Stimulated activated naive CD4-positive, alpha-beta T cell treated with Interleukin-2 at 50 U/mL for 16 hours (primary cell): Measurements from ENCODE around the gene MAPK6.
"Not testable (repeated sequence)": the region's sequence is repeated elsewhere in the genome, so short reads cannot be mapped to it uniquely, and the experiment has no call there.

Experiments
- DNase-seq: peaks from one replicate; lab custom pipeline; 2025; lab: John Stamatoyannopoulos, UW

The MAPK6 gene

GRCh38 chr15:52042051-52042851, 23.2 kb downstream of the MAPK6 start:
- no peak for DNase-seq

DNA sequence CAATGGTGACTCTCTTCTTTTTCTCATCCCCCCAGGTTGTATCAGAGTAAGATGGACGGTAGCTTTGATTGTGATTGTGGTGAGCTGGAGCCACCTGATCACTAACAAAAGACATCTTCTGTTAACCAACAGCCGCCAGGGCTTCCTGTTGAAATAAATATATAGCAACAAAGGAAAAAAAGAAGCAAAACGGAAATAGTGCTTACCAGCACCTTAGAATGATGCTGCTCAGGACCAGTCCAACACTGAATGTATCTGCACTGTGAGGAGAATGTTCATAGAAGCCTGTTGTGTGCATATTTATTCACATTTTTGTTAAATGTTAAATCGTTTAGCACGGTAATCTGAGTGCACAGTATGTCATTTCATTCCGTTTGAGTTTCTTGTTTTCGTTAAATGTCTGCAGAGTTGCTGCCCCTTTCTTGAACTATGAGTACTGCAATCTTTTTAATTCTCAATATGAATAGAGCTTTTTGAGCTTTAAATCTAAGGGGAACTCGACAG, 26.8 kb downstream of the MAPK6 start:
- DNase-seq: not testable (repeated sequence)

GRCh38 chr15:52046552-52046951, 27.5 kb downstream of the MAPK6 start:
- not testable (repeated sequence) for DNase-seq

- DNase-seq: no peak
Measured at GRCh38 chr15:52050416-52050815, 31.4 kb downstream of the MAPK6 start.

GRCh38 chr15:52052066-52052935, 33.3 kb downstream of the MAPK6 start:
- DNase-seq: no peak

DNA sequence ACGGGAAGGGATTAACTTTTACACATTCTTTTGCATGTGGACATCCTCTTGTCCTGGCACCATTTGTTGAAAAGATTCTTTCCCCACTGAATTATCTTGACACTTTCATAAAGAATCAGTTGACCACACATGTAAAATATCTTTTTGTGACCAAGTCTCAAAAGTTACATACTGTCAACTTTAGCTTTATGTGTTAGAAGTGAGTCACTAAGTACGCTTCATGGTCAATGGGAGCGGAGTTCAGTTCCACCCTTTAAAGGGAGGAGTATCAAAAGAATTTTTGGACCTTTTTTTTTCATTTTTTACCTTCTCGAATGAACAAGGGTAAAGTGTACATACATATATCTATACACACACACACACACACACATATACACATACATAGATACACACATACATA, 35.4 kb downstream of the MAPK6 start:
- no peak for DNase-seq

- DNase-seq: not testable (repeated sequence)
Measured at GRCh38 chr15:52054858-52055257, 35.8 kb downstream of the MAPK6 start.

- DNase-seq: no peak
Measured at GRCh38 chr15:52056001-52056400, 37.0 kb downstream of the MAPK6 start.

DNA sequence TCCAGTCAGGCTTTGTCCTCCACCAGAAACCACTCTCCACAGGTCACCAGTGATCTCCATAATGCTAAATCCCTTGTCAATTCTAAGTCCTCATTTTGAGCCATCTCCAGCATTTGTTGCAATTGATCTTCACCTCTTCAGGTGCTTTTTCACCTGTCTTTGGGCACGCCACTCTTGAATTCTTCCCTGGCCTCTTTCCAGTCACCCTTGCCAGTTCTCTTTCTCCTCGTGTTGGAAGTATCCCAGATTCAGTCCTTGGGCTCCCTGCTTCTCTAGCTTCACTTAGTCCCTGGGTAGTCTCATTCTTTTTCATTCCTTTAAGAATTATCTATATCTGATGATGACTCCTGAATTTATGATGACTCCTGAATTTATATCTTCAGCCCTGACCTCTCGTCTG, 37.5 kb downstream of the MAPK6 start:
- no peak for DNase-seq

DNA sequence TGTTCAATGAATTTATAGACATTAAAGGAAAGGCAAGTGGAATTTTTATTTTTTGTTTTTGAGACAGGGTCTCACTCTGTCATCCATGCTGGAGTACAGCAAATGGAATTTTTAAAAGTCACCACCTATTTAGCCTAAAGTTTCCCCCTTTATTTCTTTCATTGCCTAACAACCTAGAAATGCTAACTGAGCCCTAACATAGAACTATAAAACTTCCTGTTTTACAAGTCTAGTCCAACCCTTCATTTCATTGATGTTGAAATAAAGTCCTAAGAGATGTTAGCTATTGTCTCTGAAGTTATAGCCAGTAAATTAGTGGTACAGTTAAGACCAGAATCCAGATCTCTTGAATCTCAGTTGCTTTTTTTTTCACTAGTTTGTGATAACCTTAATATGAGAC, 39.0 kb downstream of the MAPK6 start:
- DNase-seq: no peak

GRCh38 chr15:52060501-52060900, 41.5 kb downstream of the MAPK6 start:
- no peak for DNase-seq

DNA sequence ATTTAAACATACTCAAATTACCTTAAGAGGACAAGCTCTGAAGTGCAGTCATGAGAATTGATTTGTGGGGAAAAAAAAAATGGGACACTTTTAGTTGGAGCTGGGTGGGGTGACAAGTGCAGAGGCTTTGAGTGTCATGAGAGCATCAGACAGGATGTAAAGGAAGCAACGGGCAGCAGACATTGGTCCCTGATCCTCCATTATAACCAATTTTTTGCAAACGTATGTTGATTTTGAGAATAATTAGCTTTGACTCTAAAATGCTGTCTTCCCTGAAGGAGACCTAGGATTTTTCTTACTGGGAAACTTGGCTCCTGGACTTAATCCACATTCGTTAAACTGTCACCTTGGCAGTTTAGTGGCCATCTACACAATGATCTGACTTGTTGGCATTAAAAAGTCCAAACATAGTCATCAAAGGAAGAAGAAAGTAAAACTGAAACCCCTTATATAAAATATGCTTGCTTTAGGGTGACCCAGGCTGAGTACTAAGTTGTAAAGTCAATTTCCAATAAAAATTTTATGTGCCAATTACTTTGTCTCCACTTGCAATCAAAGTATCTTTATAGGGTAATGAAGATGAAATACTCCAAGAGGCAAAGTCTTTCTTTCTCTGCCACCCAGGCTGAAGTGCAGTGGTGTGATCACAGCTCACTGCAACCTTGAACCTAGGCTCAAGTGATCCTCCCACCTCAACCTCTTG, 48.0 kb downstream of the MAPK6 start:
- no peak for DNase-seq

- DNase-seq: no peak
Measured at GRCh38 chr15:52067545-52067926, 48.5 kb downstream of the MAPK6 start.

DNA sequence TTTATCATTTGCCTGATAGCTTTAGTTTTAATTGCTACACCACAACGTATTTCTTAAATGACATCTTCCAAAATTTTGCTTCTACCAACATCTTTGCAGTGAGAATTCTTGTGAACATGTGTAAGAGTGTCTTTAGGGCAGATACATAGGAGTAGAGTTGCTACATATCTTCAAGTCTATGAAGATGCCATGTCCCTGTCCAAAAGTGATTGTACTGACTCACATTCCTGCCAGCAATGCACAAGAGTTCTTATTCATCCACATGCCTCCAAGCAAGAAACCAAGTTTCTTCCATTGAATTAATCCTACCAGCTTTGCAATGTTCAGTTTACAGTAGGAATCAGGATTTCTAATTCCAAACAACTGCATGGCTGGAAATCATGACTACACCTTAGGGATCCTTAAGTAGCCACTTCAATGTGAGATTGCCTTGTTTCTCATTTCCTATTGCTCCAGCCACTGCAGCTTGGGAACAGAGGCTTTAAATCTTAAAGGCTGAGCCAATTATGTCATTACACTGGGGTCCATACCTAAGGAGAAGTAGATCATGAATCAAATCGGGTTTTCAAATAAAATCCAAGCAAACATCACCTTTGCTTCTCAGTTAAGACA, 49.1 kb downstream of the MAPK6 start:
- DNase-seq: no peak

- no peak for DNase-seq
Measured at GRCh38 chr15:52069559-52069958, 50.5 kb downstream of the MAPK6 start.

GRCh38 chr15:52071570-52071969, 52.6 kb downstream of the MAPK6 start:
- DNase-seq: no peak

DNA sequence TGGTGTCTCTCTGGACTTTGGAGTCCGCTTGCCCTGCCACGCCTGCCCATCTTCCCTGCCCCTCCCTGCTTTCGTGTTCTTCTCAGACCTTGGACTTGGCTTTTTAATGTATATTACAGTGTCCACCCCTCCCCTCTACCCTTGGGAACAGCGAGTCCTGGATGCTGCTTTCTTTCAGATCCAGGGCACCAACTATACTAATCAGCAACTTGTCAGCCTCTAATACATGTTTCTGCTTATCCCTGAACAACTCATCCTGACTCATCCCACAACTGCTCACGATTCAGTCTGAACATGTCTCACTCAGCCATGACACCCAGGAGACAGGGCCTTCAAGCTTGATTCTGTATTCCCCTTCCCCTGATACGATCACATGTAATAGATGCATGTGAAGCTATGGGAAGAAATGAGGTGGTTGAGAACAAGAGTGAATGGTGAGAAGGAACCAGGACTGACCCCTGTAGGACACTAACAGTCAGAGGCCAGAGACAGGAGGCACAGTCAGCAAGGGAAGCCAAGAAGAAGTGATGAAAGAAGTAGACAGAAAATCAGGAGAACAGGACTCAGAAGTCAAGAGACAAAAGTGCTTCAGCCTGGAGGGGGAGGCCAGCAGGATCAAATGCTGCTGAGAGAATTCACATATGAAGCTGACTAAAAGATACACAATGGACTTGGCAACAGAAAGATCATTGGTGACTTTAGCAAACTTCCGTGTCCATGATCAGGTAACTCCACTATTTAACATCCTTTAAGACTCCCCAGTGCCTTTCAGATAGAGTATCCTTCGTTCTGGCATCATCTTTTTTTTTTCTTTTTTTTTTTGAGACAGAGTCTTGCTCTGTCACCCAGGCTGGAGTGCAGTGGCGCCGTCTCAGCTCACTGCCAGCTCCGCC, 58.1 kb downstream of the MAPK6 start:
- DNase-seq: no peak

- no peak for DNase-seq
Measured at GRCh38 chr15:52078197-52078875, 59.3 kb downstream of the MAPK6 start.

DNA sequence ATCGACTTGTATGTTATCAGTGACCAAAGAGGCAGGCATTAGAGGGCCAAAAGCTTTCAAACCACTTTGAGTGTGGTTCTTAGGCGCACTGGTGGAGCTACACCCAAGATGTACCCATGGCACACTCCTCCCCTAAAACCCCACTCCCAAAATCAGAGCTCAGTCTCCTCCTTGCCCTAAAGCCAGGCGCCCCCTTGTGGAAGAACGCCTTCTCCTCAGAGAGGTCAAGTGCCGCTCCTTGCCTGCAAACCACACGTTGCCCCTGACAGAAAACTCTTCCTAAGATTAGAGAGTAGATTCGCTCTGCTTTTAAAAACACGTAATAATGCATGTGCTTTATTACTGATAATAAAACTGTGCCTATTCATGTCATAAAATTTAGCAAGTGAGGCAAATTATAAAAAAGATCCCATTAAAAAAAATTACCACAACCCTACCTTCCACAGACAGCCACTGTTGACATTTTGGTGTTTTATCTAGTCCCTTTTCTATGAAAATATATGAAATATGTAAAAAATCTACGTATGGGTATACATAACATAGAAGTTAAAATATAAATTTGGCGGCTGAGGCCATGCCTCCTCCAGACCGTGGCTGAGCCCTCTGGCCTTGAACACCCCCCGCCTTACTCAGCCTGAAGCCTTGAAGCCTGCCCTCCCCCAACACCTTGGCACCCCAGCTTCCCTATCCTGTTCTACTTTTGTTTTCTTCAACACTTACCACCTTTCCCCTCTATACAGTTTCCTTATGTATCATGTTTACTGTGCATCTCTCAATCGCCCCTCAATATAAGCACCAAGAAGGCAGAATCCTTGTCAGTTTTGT, 60.1 kb downstream of the MAPK6 start:
- DNase-seq: peak; percentile 71
